ENCODE results near the gene NCAM1. TPM values are rescaled to one million over a fixed set of nuclear protein-coding genes. Genes with fewer than 3 reads are reported as not detected.

Gene NCAM1
- polyA plus RNA-seq, 1 experiment: 0.27 TPM

GRCh38 chr11:113113801-113114704 lies 152.8 kb downstream of the NCAM1 start:
- DNase-seq (ENCODE audit: low read depth): no peak
- Histone ChIP-seq H3K4me3 (ENCODE audit: low read depth, low read length) (no peak overlapping the region), H3K36me3 (ENCODE audit: control insufficient read depth, insufficient read depth, low read length) (no peaks in the 10 kb centered on the region), H3K27me3 (ENCODE audit: control insufficient read depth, insufficient read depth, low read length) (no peaks in the 10 kb centered on the region)
- ChIA-PET POLR2A (no interaction called here), CTCF (interaction anchor here (0.7 to 4.4 kb wide), 13 partner anchors 9 to 820 kb away, joined by 3 to 31 read pairs (median 3); no protein-coding TSS in a partner anchor)
- TF ChIP-seq CTCF (IDR thresholded peaks at IDR 0.05; ENCODE audit: insufficient read depth, low read depth, low read length): peak; percentile 75

- POLR2A ChIA-PET: no interaction called here
- no peak for TF ChIP-seq CTCF (IDR thresholded peaks at IDR 0.05; ENCODE audit: insufficient read depth, low read depth, low read length)
- CTCF ChIA-PET: interaction anchor here (0.7 to 4.4 kb wide), 12 partner anchors 9 to 835 kb away, joined by 3 to 31 read pairs (median 3); no protein-coding TSS in a partner anchor
These were observed 153.4 kb downstream of the NCAM1 start for GRCh38 chr11:113114705-113115027.

GRCh38 chr11:113118104-113118503 lies 156.9 kb downstream of the NCAM1 start:
- ChIA-PET POLR2A (no interaction called here), CTCF (interaction anchor here (2.3 kb wide), 1 partner anchor 172 kb away, joined by 8 read pairs; no protein-coding TSS in a partner anchor)
- TF ChIP-seq CTCF (IDR thresholded peaks at IDR 0.05; ENCODE audit: insufficient read depth, low read depth, low read length): no peak

More at GRCh38 chr11:113114705-113115027, 153.4 kb downstream of the NCAM1 start:
- Histone ChIP-seq H3K36me3 (ENCODE audit: control insufficient read depth, insufficient read depth, low read length) (no peaks in the 10 kb centered on the region), H3K4me3 (ENCODE audit: low read depth, low read length) (no peak overlapping the region), H3K27me3 (ENCODE audit: control insufficient read depth, insufficient read depth, low read length) (no peaks in the 10 kb centered on the region)
- no peak for DNase-seq (ENCODE audit: low read depth)

GRCh38 chr11:113119074-113119473 lies 157.9 kb downstream of the NCAM1 start:
- POLR2A ChIA-PET: no interaction called here
- no peak for DNase-seq (ENCODE audit: low read depth)
- Histone ChIP-seq H3K36me3 (ENCODE audit: control insufficient read depth, insufficient read depth, low read length) (no peaks in the 10 kb centered on the region), H3K27me3 (ENCODE audit: control insufficient read depth, insufficient read depth, low read length) (no peaks in the 10 kb centered on the region), H3K4me3 (ENCODE audit: low read depth, low read length) (no peak overlapping the region)
- no peak for TF ChIP-seq CTCF (IDR thresholded peaks at IDR 0.05; ENCODE audit: insufficient read depth, low read depth, low read length)
- CTCF ChIA-PET: interaction anchor here (1.1 to 2.3 kb wide), 2 partner anchors 171 to 531 kb away, joined by 3 to 8 read pairs; no protein-coding TSS in a partner anchor

More at GRCh38 chr11:113118104-113118503, 156.9 kb downstream of the NCAM1 start:
- no peaks in the 10 kb centered on the region for H3K27me3 ChIP-seq (ENCODE audit: control insufficient read depth, insufficient read depth, low read length)
- DNase-seq (ENCODE audit: low read depth): no peak
- no peak overlapping the region for H3K4me3 ChIP-seq (ENCODE audit: low read depth, low read length)
- no peaks in the 10 kb centered on the region for H3K36me3 ChIP-seq (ENCODE audit: control insufficient read depth, insufficient read depth, low read length)

- Histone ChIP-seq H3K27me3 (ENCODE audit: control insufficient read depth, insufficient read depth, low read length) (no peaks in the 10 kb centered on the region), H3K4me3 (ENCODE audit: low read depth, low read length) (no peak overlapping the region), H3K36me3 (ENCODE audit: control insufficient read depth, insufficient read depth, low read length) (no peaks in the 10 kb centered on the region)
- DNase-seq (ENCODE audit: low read depth): no peak
- POLR2A ChIA-PET: no interaction called here
- no peak for TF ChIP-seq CTCF (IDR thresholded peaks at IDR 0.05; ENCODE audit: insufficient read depth, low read depth, low read length)
- CTCF ChIA-PET: interaction anchor here (2.3 kb wide), 1 partner anchor 169 kb away, joined by 8 read pairs; no protein-coding TSS in a partner anchor
These were observed 158.9 kb downstream of the NCAM1 start for GRCh38 chr11:113119966-113120736.
